Left lung (tissue), 14 donors: ENCODE data around the gene METTL2A. TPM values are rescaled to one million over a fixed set of nuclear protein-coding genes. Genes with fewer than 3 reads are reported as not detected.
"Not testable (repeated sequence)": the region's sequence is repeated elsewhere in the genome, so short reads cannot be mapped to it uniquely, and the experiment has no call there.

Experiments used
- ATAC-seq: fragments of 200-7000 bp; cut with Tn5 transposase; one replicate; pipeline ENCODE4 v1.9.1; 2020; ENCODE audit warnings: moderate library complexity
- DNase-seq, 4 donors: peaks; one replicate each; pipeline ENCODE4 v3.0.0-alpha.2; 2013 to 2020
- H3K27ac ChIP-seq, 2 donors: fragments of 200-600 bp; sonication (generic) in 1 of 2; one replicate each; pipeline versions ENCODE4 v1.5.0 to v1.8.0; 2020 to 2021
- H3K27me3 ChIP-seq, 2 donors: fragments of 200-600 bp; sonication (generic) in 1 of 2; one replicate each; pipeline versions ENCODE4 v1.5.0 to v1.8.0; 2020 to 2021
- H3K36me3 ChIP-seq, 2 donors: fragments of 200-600 bp; sonication (generic) in 1 of 2; one replicate each; pipeline versions ENCODE4 v1.5.0 to v1.8.0; 2020 to 2021
- H3K4me1 ChIP-seq, 2 donors: fragments of 200-600 bp; one replicate each; pipeline ENCODE4 v1.8.0; 2021
- H3K4me3 ChIP-seq, 2 donors: fragments of 200-600 bp; sonication (generic) in 1 of 2; one replicate each; pipeline versions ENCODE4 v1.5.0 to v1.8.0; 2020 to 2021; ENCODE audit warnings: mild to moderate bottlenecking in 1 of 2
- H3K9me3 ChIP-seq, 2 donors: fragments of 200-600 bp; sonication (generic) in 1 of 2; one replicate each; pipeline versions ENCODE4 v1.5.0 to v1.8.0; 2020 to 2021
- intact Hi-C, 2 donors: fragments of 100-400 bp; cut with DNase I; formaldehyde crosslinking; loops; one replicate each; pipeline versions ENCODE4 v1.11.2 to v1.14.2; 2022
- long read RNA-seq, 12 donors: library from polyadenylated mRNA in 2 of 12; unstranded in 2 of 12; transcript quantifications; one replicate each; pipeline ENCODE4 v2.0.0 and lab custom pipeline, GENCODE V29; 2019 to 2026
- polyA plus RNA-seq, 6 donors: library from polyadenylated mRNA; unstranded; fragments of 120-200 nt; gene quantifications; one replicate each; pipeline ENCODE4 v1.2.1, GENCODE V29; 2013; ENCODE audit not compliant: insufficient read length in 6 of 6
- total RNA-seq, 2 donors: library from RNA; stranded (reverse); fragmentation: NEBNext Ultra II Directional; extraction: Animal tissue kit (Norgen Biotek cat#: 25700); gene quantifications; one replicate each; pipeline ENCODE4 v1.2.1, GENCODE V29; 2021
- TF ChIP-seq, protein P1 (sequence below), 2 donors: fragments of 200-600 bp; sonication (generic) in 1 of 2; IDR thresholded peaks; one replicate each; pipeline versions ENCODE4 v1.5.0 to v1.8.0; 2021; ENCODE audit warnings: antibody characterized with exemption in 2 of 2
- donor health status: DM: no; HTN: yes; CAD: no.
- donor health status: DM: no; HTN: no; CAD: no.

The METTL2A gene, protein sequence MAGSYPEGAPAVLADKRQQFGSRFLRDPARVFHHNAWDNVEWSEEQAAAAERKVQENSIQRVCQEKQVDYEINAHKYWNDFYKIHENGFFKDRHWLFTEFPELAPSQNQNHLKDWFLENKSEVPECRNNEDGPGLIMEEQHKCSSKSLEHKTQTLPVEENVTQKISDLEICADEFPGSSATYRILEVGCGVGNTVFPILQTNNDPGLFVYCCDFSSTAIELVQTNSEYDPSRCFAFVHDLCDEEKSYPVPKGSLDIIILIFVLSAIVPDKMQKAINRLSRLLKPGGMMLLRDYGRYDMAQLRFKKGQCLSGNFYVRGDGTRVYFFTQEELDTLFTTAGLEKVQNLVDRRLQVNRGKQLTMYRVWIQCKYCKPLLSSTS
- 10 to 100 TPM; 16.1 to 20.0 TPM for total RNA-seq
- 10 to 100 TPM; 18.5 to 21.2 (median 19.5) TPM for polyA plus RNA-seq
- long read RNA-seq, donor 1, transcript METTL2A-201 (9 exons, 2,537 nt): major isoform, 6 of 7 reads
- long read RNA-seq, donor 1, partial matches to known transcripts: 0 of 7 reads
- long read RNA-seq, donor 1, other reads (novel, unspliced or antisense): 0 of 7 reads
- long read RNA-seq, donor 2, partial matches to known transcripts: 0 of 5 reads
- long read RNA-seq, donor 2, other reads (novel, unspliced or antisense): 0 of 5 reads
- long read RNA-seq, donor 3, partial matches to known transcripts: 0 of 5 reads
- long read RNA-seq, donor 3, other reads (novel, unspliced or antisense): 0 of 5 reads
- long read RNA-seq, donor 4, transcript METTL2A-201 (9 exons, 2,537 nt): major isoform, 11 of 16 reads
- long read RNA-seq, donor 4, partial matches to known transcripts: 0 of 16 reads
- long read RNA-seq, donor 4, other reads (novel, unspliced or antisense): 3 of 16 reads
- long read RNA-seq, donor 5, partial matches to known transcripts: 0 of 3 reads
- long read RNA-seq, donor 5, other reads (novel, unspliced or antisense): 0 of 3 reads
- long read RNA-seq, donor 6, partial matches to known transcripts: 0 of 6 reads
- long read RNA-seq, donor 6, other reads (novel, unspliced or antisense): 0 of 6 reads
- long read RNA-seq, donor 7, transcript METTL2A-201 (9 exons, 2,537 nt): major isoform, 5 of 7 reads
- long read RNA-seq, donor 7, partial matches to known transcripts: 0 of 7 reads
- long read RNA-seq, donor 7, other reads (novel, unspliced or antisense): 0 of 7 reads
- long read RNA-seq, donor 8, transcript METTL2A-201 (9 exons, 2,537 nt): major isoform, 6 of 22 reads
- long read RNA-seq, donor 8, partial matches to known transcripts: 16 of 22 reads
- long read RNA-seq, donor 8, other reads (novel, unspliced or antisense): 0 of 22 reads
- long read RNA-seq, donor 9: 0 reads
- long read RNA-seq, donor 10, transcript METTL2A-201 (9 exons, 2,537 nt): major isoform, 19 of 24 reads
- long read RNA-seq, donor 10, partial matches to known transcripts: 1 of 24 reads
- long read RNA-seq, donor 10, other reads (novel, unspliced or antisense): 0 of 24 reads
- long read RNA-seq, donor 11: 0 reads
- long read RNA-seq, donor 12, transcript METTL2A-201 (9 exons, 2,537 nt): major isoform, 5 of 7 reads
- long read RNA-seq, donor 12, partial matches to known transcripts: 0 of 7 reads
- long read RNA-seq, donor 12, other reads (novel, unspliced or antisense): 0 of 7 reads

DNA sequence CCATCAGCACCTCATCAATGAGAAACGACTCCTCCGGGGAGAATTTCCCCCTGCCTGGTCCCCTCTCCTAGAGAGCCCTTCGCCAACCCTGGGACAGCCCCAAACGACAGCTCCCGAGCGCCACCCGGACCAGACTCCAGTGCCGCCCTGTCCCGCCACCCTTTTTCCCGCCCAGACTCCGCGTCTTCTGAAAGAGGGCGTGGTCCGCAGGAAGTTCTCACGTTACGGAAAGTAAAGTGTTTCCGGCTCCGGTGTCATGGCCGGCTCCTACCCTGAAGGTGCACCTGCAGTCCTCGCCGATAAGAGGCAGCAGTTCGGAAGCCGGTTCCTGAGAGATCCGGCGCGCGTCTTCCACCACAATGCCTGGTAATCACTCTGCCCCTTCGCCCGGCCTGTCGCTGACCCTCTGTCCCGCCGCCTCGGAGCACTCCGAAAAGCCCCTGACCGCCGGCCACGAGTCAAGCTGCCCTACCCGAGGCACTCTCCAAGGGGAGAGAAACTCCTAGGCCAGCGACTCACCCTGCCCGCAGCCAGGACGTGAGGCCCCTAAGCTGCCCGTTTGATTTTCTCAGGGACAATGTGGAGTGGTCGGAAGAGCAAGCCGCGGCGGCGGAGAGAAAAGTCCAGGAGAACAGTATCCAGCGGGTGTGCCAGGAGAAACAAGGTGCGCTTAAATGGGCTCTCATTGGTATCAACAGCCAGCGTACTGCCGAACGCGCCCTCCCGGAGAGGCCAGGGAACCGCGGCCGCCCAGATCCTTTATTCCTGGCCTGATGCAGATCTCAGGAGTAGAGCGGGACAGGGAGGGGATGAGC, at the start of gene METTL2A:
Gene METTL2A, plus strand, starts transcription at position 251 of the 815 bp plus-strand sequence. Its CDS starts 6 bp downstream, at position 257.
- Histone ChIP-seq H3K4me3 (peak within 1 kb of the TSS; percentile 61 to 73), H3K27ac (peak within 1 kb of the TSS in 1 of 2 donors; percentile 70), H3K4me1 (peaks cover 5 to 13% of the 10 kb centered on the region in 2 donors), H3K36me3 (peaks cover 0 to 20% of the 10 kb centered on the region in 2 donors)
- H3K9me3 ChIP-seq, intact Hi-C loops, H3K27me3 ChIP-seq: not testable (repeated sequence)
- ATAC-seq: peak; percentile 97
- DNase-seq: peak; percentile 67 to 91 (median 86)

DNA sequence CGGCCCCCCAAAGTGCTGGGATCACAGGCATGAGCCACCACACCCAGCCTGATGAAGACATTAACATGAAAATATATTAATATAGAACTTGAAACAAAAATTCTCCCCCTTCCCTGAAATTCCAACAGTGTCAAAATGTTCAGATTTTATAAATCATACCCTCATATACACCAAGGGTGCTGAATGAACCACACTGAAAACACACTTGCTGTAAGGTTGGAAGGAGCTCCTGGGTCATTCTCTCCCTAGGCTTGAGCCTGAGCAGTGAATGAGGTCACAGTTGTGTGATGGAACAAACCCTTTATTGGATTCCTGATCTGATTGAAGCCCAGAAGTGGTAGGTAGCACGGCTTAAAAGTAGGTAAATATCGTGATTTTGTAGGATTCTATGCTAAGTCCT, 43.4 kb upstream of the METTL2A start, which contains the start of gene EFCAB3:
Gene EFCAB3, plus strand, starts transcription at position 301 of the 400 bp plus-strand sequence. CDS start 2,427 bp downstream, outside the sequence.
- no peak within 1 kb of the TSS for H3K27ac ChIP-seq
- no peak for ATAC-seq
- no peaks in the 10 kb centered on the region for H3K4me1 ChIP-seq
- no peak for DNase-seq
- H3K36me3 ChIP-seq: no peaks in the 10 kb centered on the region
- intact Hi-C loops: no loop called here
- H3K9me3 ChIP-seq: no peaks in the 10 kb centered on the region
- no peak within 1 kb of the TSS for H3K4me3 ChIP-seq
- TF ChIP-seq, protein P1, sequence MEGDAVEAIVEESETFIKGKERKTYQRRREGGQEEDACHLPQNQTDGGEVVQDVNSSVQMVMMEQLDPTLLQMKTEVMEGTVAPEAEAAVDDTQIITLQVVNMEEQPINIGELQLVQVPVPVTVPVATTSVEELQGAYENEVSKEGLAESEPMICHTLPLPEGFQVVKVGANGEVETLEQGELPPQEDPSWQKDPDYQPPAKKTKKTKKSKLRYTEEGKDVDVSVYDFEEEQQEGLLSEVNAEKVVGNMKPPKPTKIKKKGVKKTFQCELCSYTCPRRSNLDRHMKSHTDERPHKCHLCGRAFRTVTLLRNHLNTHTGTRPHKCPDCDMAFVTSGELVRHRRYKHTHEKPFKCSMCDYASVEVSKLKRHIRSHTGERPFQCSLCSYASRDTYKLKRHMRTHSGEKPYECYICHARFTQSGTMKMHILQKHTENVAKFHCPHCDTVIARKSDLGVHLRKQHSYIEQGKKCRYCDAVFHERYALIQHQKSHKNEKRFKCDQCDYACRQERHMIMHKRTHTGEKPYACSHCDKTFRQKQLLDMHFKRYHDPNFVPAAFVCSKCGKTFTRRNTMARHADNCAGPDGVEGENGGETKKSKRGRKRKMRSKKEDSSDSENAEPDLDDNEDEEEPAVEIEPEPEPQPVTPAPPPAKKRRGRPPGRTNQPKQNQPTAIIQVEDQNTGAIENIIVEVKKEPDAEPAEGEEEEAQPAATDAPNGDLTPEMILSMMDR (IDR thresholded peaks at IDR 0.05): no peak
- H3K27me3 ChIP-seq: peaks cover 2 to 17% of the 10 kb centered on the region in 2 donors

DNA sequence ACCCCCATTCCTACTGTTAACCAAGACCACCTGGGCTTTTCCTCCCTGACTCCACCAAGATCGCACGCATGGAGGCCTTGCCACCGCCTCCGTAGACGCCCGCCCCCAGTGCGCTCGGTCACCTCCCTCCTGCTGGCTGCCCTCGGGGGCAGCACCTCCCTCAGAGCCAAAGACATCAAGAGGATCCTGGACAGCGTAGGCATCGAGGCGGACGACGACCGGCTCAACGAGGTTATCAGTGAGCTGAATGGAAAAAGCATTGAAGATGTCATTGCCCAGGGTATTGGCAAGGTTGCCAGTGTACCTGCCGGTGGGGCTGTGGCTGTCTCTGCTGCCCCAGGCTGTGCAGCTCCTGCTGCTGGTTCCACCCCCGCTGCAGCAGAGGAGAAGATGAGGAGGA, 42.1 kb upstream of the METTL2A start:
- no peaks in the 10 kb centered on the region for H3K36me3 ChIP-seq
- H3K9me3 ChIP-seq: no peaks in the 10 kb centered on the region
- DNase-seq (peak in 1 of 4 donors; percentile 64), ATAC-seq (no peak)
- H3K27me3 ChIP-seq: peaks cover 2 to 8% of the 10 kb centered on the region in 2 donors
- H3K4me3 ChIP-seq: no peak overlapping the region
- TF ChIP-seq, protein P1 (IDR thresholded peaks at IDR 0.05): no peak
- intact Hi-C loops: no loop called here
- no peak overlapping the region for H3K27ac ChIP-seq
- no peaks in the 10 kb centered on the region for H3K4me1 ChIP-seq

DNA sequence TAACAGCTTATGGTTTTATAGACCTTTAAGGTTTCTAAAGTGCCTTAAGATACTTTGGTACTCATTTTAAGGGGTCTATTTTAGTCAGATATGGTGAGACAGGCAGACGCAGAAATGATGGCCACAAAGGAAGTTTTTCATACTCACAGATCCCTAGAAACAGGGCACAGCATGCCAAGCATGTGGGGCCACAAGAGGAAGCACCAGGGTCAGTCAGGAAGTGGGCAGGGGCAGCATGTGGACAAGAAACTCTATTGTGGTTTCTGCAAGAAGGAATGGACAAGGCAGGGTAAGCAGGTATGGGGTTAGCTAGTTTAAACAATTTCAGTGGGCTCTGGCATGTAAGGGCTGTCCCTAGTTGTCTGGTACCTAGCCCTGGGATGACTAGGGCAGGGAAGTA, 34.8 kb upstream of the METTL2A start:
- no peak overlapping the region for H3K4me3 ChIP-seq
- intact Hi-C loops: no loop called here
- no peak overlapping the region for H3K27ac ChIP-seq
- H3K36me3 ChIP-seq: no peaks in the 10 kb centered on the region
- peaks cover 2 to 7% of the 10 kb centered on the region in 2 donors for H3K27me3 ChIP-seq
- H3K9me3 ChIP-seq: no peaks in the 10 kb centered on the region
- TF ChIP-seq, protein P1 (IDR thresholded peaks at IDR 0.05): no peak
- no peaks in the 10 kb centered on the region for H3K4me1 ChIP-seq
- no peak for ATAC-seq
- DNase-seq: no peak
